AG04449 (cell line): Measurements from ENCODE around the gene HDAC4.

Experiments
- CTCF ChIA-PET: fragments of 350-600 bp; formaldehyde crosslinking; extraction: SDS; loops from one replicate; lab custom pipeline; 2021; ENCODE audit warnings: antibody characterized with exemption; lab: Yijun Ruan, JAX
- POLR2A ChIA-PET: fragments of 400-600, 350-600 bp; formaldehyde crosslinking; extraction: SDS; loops from one replicate; lab custom pipeline; 2020; ENCODE audit warnings: antibody characterized with exemption, inconsistent platforms; lab: Yijun Ruan, JAX
- DNase-seq: peaks from one replicate; pipeline ENCODE4 v3.0.0-alpha.2; 2010; ENCODE audit warnings: low read depth, low spot score
- H3K4me3 ChIP-seq: 2 replicates; pipeline ENCODE4 v1.5.1; 2011; ENCODE audit warnings: low read depth, mild to moderate bottlenecking, control low read depth, low read length
- CTCF ChIP-seq: IDR thresholded peaks from one replicate; pipeline ENCODE4 v1.5.1; 2011; ENCODE audit warnings: mild to moderate bottlenecking, moderate library complexity, low read length, control low read depth, inconsistent platforms; ENCODE audit not compliant: insufficient read depth; ENCODE audit errors: missing control alignments

The HDAC4 gene

GRCh38 chr2:239025951-239026461 is 374.8 kb downstream of the HDAC4 start:
- ChIA-PET POLR2A (no interaction called here), CTCF (interaction anchor here (1.1 kb wide), 1 partner anchor 81 kb away, joined by 3 read pairs; no protein-coding TSS in a partner anchor)
- no peak overlapping the region for H3K4me3 ChIP-seq
- no peak for TF ChIP-seq CTCF
- no peak for DNase-seq

- DNase-seq, result peak; percentile 9
- TF ChIP-seq CTCF, result no peak
- CTCF ChIA-PET, result no interaction called here
- no peak overlapping the region for H3K4me3 ChIP-seq
- POLR2A ChIA-PET, result no interaction called here
These were observed 375.6 kb downstream of the HDAC4 start for GRCh38 chr2:239025096-239025801.

- ChIA-PET CTCF (no interaction called here), POLR2A (no interaction called here)
- H3K4me3 ChIP-seq, result no peak overlapping the region
- DNase-seq, result no peak
- no peak for TF ChIP-seq CTCF
These were observed 376.6 kb downstream of the HDAC4 start for GRCh38 chr2:239024226-239024625.

GRCh38 chr2:239022437-239023260 is 378.2 kb downstream of the HDAC4 start:
- no peak for TF ChIP-seq CTCF
- ChIA-PET POLR2A (no interaction called here), CTCF (no interaction called here)

GRCh38 chr2:239021651-239022436 is 379.0 kb downstream of the HDAC4 start:
- TF ChIP-seq CTCF, result no peak
- POLR2A ChIA-PET, result no interaction called here
- H3K4me3 ChIP-seq, result no peak overlapping the region
- no peak for DNase-seq
- CTCF ChIA-PET, result interaction anchor here (1.0 kb wide), 2 partner anchors 237 to 652 kb away, joined by 3 read pairs; no protein-coding TSS in a partner anchor

More at GRCh38 chr2:239022437-239023260, 378.2 kb downstream of the HDAC4 start:
- DNase-seq, result no peak
- no peak overlapping the region for H3K4me3 ChIP-seq
